GM18907 (cell line): ENCODE data around the gene CST8.

Source experiments
- ATAC-seq: cut with Tn5 transposase; IDR thresholded peaks from one replicate; pipeline ENCODE4 v1.9.1; 2021; ENCODE audit warnings: mild to moderate bottlenecking, moderate library complexity; ENCODE audit not compliant: unreplicated experiment

Gene CST8

DNA sequence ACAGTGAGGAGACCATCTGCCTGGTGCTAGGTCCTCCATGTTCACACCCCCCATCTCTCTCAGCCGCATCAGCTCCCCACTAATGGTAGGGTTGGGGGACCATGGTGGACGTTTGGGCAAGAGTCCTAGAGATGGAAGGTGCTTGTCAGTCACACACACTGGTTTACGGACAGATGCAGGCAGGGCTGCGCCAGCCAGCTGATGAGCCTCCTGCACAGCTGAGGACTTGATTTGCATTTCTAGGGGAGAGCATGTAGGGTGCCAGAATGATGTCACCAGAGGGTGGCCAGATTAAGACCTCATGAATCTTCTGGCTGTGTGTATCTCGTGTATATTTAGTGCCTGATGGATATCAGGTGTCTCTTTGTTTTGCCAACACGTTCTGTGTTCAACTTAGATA, 28.6 kb downstream of the CST8 start:
- no peak for ATAC-seq

DNA sequence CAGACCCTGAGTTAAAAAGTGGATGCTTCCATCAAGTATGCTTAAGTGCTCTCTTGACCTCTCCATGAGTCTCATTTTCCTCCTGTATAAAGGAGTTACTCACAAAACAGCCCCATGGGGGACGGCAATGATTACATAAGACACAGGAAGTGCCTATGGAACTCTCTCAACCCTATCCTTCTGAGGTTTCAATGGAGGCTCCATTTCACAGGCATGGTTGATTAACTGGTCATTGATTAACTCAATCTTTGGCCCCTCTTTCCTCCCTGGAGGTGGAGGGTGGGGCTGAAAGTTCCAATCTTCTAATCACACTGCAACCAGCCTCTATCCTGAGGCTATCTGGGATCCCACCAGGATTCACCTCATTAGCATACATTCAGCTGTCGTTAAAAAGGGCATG, 29.3 kb downstream of the CST8 start:
- ATAC-seq = peak; percentile 70

DNA sequence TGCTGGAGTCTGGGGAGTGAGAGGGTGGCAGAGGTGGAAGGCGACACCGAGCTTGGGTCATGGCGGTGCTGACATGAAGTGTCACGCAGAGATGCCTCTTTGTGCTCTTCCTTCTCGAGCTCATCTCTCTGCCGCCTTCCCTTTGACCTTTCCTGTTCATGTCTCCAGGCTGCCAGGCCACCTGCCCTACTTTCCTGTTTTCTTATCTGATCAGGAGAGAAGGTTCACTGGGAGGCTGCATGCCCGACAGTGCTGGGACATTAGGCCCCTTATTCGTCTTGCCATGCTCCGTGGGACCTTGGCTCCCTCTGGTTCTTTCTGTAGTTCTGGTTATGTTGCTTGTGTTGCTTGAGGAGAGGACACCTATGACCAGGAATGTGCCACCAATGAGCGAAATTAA, 33.2 kb downstream of the CST8 start:
- no peak for ATAC-seq

DNA sequence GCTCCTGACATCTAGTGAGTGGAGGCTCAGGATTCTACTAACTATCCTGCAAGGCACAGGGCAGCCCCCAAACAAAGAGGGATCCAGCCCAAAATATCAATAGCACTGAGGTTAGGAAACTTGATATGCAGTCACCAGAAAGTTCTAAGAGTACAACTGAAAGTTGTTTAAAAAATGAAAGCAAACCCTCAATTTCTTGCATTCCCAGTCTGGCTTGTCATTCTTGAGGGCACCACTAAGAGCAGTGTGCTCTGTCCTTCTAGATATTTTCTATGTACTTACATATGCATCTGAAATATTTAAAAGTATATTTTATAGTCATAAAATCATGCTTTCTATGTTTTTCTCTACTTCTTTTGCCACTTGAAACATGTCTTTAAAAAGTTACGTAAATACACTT, 35.9 kb downstream of the CST8 start:
- no peak for ATAC-seq

DNA sequence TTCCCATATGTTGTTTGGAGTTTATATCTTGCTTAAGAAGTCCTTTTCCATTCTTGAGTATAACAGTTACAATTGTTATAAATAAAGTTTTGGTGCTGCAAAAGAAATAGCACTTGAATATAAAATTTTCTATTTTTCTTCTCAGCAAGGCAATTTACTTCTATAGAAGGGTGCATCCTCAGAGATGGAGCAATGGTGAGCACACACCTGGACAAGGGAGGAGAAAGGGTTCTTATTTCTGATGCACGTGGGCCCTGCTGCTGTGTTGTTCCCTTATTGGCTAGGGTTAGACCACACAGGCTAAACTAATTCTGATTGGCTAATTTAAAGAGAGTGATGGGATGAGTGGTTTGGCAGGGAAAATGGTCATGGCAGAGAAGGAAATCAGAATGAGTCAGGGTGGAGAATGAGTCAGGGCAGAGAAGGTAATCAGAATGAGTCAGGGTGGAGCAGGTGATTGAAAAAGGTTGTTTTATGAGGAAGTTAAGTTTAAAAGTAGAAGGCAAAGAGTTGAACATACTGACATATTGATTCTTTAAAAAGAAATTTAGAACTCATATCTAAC, 38.0 kb downstream of the CST8 start:
- ATAC-seq = no peak

DNA sequence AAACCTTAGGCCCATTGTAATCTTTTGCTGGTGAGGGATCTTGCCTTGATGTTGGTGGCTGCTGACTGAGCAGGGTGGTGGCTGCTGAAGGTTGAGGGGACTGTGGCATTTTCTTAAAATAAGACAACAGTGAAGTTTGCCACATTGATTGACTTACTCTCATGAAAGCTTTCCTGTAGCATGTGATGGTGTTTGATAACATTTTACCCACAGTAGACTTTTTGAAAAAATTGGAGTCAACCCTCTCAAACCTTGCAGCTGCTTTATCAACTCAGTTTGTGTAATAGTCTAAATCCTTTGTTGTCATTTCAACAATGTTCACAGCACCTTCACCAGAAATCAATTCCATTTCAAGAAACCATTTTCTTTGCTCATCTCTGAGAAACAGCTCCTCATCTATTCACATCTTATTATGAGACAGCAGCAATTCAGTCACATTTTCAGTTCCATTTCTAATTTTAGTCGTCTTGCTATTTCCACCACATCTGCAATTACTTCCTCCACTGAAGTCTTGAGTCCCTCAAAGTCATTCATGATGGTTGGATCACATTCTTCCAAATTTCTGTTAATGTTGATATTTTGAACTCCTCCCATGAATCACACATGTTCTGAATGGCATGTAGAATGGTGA, 40.1 kb downstream of the CST8 start:
- ATAC-seq = no peak

DNA sequence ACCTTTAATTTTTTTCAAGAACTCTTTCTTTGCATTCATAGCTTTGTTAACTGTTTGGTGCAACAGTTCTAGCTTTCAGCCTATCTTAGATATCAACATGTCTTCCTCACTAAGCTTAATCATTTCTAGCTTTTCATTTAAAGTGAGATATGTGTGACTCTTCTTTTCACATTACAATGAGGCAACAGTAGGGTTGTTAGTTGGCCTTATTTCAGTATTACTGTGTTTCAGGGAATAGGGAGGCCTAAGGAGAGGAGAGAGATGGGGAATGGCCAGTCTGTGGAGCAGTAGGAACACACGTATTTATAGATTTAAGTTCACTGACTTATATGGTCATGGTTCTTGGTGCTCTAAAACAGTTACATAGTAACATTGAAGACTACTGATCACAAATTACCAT, 41.6 kb downstream of the CST8 start:
- no peak for ATAC-seq

DNA sequence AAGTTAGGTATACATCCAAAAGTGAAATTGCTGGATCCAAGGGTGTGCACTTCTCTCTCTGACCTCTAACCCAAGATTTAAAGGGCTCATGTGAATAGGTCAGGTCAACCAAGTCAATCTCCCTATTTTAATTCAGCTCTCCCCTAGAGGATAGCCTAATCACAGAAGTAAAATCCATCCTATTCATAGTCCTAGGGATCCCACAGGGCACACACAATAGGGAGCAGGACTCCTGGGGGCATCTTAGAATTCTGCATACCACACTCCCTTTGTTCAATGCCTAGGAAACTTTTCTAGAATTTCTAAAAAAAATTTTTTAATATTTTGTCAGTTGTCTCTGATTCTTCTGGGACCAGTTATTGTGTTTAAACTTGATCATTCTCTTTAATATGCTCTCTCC, 42.2 kb downstream of the CST8 start:
- no peak for ATAC-seq

DNA sequence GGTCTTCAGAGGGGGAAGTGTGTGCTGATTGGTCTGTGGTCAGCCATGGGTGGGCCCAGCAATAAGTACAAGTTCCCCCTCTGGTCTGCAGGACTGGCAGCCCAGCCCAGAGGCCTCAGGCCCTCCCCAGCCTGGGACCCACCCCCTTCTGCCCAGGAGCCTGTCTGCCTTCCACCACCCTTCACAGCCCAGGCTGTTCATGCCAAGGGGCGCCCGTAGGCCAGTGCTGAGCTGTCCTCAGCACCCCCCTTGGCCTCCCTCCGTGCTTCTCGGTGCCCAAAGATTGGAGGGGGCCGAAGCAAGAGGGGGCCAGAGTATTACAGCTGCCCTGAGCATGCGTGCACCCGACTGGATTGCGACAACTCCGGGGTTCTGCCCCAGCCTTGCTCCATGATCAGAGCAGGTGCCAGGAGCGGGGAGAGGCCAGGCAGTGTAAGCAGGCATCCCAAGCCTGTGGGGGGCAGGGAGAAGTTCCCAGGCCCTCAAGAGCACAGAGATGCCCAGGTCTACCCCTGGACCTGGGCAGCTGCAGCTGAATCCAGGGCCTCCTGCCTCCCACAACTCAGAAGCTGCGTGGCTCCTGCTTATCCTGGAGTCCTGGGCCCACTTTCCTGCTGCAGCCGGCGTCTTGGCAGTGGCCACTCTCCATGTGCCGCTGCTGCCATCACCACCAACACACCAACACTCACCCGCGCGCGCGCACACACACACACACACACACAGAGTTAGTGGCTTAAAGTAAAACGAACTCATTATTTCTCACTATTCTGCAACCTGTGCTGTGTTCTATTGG, 44.1 kb downstream of the CST8 start:
- no peak for ATAC-seq

DNA sequence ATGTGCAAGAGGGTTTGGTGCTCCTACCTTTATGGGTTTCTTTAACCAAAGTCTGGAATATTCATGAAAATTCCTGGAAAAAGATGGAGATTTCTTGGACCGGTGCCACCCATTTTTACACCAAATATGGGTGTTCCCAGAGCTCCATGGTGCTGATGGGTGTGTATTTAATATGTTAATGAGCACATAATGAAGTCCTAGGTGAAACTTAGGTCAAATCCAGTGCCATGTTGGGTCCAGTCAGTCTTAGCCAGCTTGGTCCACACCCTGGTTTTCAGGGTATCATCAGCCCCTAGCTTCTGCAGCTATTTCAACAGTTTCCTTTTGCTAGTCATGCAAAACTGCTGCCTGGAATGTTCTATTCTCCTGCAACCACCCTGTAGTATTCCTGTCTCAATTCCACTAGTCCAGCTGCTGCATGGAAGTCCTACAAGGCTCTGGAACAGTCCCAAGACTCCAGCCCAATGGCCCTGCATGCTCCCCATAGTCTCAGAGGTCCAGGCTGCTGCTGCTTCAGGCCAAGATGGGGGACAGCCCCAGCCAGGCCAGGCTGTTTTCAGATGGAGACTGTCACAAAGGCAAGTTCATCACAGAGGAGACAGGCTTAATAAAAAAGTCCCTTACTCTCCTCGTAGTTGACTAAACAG, 45.5 kb downstream of the CST8 start:
- no peak for ATAC-seq

DNA sequence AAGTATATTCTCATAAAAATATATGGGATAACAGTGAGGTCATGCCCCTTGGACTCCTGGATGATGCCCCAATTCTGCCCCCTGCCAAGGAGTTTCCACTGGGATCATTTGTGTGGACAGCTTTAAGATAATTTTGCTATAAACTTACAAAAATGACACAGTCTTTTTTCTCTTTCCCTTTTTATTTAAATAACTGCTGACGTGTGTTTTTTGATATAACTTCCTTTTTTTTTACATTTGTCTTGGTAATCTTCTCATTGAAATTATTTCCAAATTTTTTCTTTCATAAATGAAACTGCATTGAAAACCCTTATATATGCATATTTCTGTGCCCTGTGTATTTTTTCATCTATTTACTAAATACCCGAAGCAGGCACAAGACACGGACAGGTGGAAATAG, 46.1 kb downstream of the CST8 start:
- no peak for ATAC-seq

DNA sequence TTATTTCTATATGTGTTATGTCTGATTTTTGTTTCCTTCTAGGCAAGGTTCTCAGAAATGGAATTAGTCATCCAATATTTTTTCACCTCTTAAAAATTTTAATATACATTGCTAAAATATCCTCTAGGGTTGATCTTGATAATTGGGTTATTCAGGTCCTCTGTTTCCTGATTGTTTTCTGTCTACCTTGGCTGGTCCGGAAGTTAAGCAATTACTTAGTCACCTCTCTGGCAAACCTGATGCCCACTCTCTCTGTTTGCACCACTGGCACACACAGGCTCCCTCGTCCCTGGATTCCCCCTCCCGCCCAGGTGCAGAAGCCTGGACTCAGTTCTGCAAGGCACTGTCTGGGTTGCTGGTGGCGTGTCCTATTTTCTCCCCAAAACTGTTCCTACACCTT, 49.7 kb downstream of the CST8 start:
- no peak for ATAC-seq

DNA sequence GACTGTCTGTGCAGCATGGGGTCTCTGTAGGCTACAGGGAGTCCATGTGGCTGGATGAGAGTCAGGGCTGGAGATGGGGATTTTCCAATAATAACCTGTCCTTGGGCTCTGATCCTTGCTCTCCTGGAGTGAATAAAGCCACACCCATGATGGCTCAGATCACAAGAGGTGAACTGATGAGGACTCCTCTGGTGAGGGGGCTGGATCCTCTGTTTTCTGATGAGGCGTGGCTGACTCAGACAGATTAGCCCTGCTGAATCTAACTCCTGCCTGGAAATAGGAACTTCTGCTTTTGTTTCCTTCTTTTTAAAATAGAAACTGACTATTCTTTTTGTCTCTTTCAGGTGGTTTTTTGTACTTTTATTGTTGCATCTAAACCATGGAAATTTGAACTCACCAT, 50.4 kb downstream of the CST8 start:
- no peak for ATAC-seq

DNA sequence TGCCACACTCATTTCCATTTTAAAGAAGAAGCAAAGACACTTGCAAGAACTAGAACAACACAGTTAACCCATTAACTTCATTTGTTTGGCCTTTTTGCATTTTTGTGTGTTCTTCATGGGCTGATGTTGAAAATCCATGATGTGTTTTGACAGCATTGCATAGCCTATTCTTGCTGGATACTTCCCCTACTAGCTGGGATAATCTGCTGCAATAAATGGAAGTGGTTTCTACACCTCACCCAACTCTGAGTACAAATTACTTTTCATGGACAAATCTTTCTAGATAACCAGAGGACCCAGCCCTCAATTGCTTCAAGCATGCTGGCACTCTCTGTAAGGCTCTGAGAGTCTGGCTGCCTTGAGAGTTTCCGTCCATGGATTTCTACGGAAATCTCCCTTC, 50.9 kb downstream of the CST8 start:
- ATAC-seq = no peak

DNA sequence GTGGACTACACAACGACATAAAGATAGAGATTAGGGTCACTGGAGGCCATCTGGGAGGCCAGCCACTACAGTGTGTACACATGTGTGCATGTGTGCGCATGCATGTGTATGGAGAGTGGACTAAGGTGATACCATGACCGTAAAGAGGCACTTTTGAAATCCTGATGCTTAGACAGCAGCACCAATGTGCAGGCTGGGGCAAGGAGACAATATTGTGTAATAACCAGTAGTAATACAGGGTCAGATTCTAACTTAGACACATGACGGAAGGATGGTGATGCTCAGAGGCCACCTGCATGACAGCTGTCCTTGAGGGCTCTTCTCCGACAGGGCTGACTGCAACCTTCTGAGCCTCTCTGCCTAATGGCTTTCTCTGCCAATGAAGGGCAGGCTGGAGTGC, 51.9 kb downstream of the CST8 start:
- no peak for ATAC-seq

DNA sequence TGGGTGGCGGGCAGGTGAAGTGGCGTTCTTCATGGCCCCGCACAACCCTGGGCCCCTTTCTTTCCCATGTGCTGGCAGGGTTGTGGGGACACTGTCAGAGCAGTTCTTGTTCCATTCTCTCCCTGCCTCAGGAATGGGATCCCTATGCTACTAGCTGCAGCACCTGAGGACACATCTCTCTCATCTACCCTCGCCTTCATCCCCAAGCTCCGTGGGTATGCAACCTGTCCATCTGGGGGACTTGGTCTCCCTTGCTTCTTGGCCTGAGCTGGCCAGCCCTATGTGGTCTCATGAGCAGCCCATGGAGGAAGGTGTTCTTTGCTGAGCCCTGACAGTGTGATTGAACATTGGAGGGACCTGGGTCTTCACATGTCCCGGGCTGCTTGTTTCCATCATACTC, 53.2 kb downstream of the CST8 start:
- no peak for ATAC-seq
